ENCODE measurements around the gene PKD2L1.

Gene PKD2L1

GRCh38 chr10:100318207-100318606 is 11.8 kb downstream of the PKD2L1 start:
- no peak for DNase-seq (ENCODE audit: low read depth in 1 of 2, low spot score in 1 of 2)
- no peak for TF ChIP-seq GABPA (IDR thresholded peaks at IDR 0.05; ENCODE audit: low read depth)
- TF ChIP-seq SPI1 (IDR thresholded peaks at IDR 0.05; ENCODE audit: borderline replicate concordance, low read depth): no peak
- TF ChIP-seq CTCF (IDR thresholded peaks at IDR 0.05; ENCODE audit: insufficient read depth, low read length): no peak
- TF ChIP-seq REST (IDR thresholded peaks at IDR 0.05; ENCODE audit: insufficient replicate concordance, low read depth): no peak
- no peak for TF ChIP-seq POLR2AphosphoS5 (IDR thresholded peaks at IDR 0.05; ENCODE audit: low read depth)
- H3K27me3 ChIP-seq (ENCODE audit: insufficient read depth, poor library complexity, severe bottlenecking): no peaks in the 10 kb centered on the region
- H3K4me3 ChIP-seq (replicated peaks; ENCODE audit: insufficient read depth, low read length): no peak overlapping the region
- no peak overlapping the region for H3K27ac ChIP-seq (replicated peaks)

- H3K27me3 ChIP-seq (ENCODE audit: insufficient read depth, poor library complexity, severe bottlenecking): no peaks in the 10 kb centered on the region
- H3K27ac ChIP-seq (replicated peaks): no peak overlapping the region
- DNase-seq (ENCODE audit: low read depth in 1 of 2, low spot score in 1 of 2): no peak
- TF ChIP-seq POLR2AphosphoS5 (IDR thresholded peaks at IDR 0.05; ENCODE audit: low read depth) (no peak), GABPA (IDR thresholded peaks at IDR 0.05; ENCODE audit: low read depth) (no peak), CTCF (IDR thresholded peaks at IDR 0.05; ENCODE audit: insufficient read depth, low read length) (no peak), REST (IDR thresholded peaks at IDR 0.05; ENCODE audit: insufficient replicate concordance, low read depth) (no peak), SPI1 (IDR thresholded peaks at IDR 0.05; ENCODE audit: borderline replicate concordance, low read depth) (no peak)
- no peak overlapping the region for H3K4me3 ChIP-seq (replicated peaks; ENCODE audit: insufficient read depth, low read length)
These were observed 14.4 kb downstream of the PKD2L1 start for GRCh38 chr10:100315615-100316014.

- TF ChIP-seq SPI1 (IDR thresholded peaks at IDR 0.05; ENCODE audit: borderline replicate concordance, low read depth) (no peak), GABPA (IDR thresholded peaks at IDR 0.05; ENCODE audit: low read depth) (no peak), POLR2AphosphoS5 (IDR thresholded peaks at IDR 0.05; ENCODE audit: low read depth) (no peak), REST (IDR thresholded peaks at IDR 0.05; ENCODE audit: insufficient replicate concordance, low read depth) (no peak), CTCF (IDR thresholded peaks at IDR 0.05; ENCODE audit: insufficient read depth, low read length) (no peak)
These were observed 18.7 kb downstream of the PKD2L1 start for GRCh38 chr10:100311298-100311697.

More at GRCh38 chr10:100311298-100311697, 18.7 kb downstream of the PKD2L1 start:
- H3K4me3 ChIP-seq (replicated peaks; ENCODE audit: insufficient read depth, low read length): no peak overlapping the region
- no peak overlapping the region for H3K27ac ChIP-seq (replicated peaks)
- H3K27me3 ChIP-seq (ENCODE audit: insufficient read depth, poor library complexity, severe bottlenecking): no peaks in the 10 kb centered on the region
- DNase-seq (ENCODE audit: low read depth in 1 of 2, low spot score in 1 of 2): no peak

Data from HL-60 (cell line).